Measurements from ENCODE around the gene HMX1.

HMX1 gene

GRCh38 chr4:8909548-8909947 is 37.9 kb upstream of the HMX1 start:
- DNase-seq = no peak

GRCh38 chr4:8908206-8908893 is 36.7 kb upstream of the HMX1 start:
- no peak for DNase-seq

GRCh38 chr4:8907596-8908205 is 36.1 kb upstream of the HMX1 start:
- DNase-seq = no peak

GRCh38 chr4:8906991-8907595 is 35.5 kb upstream of the HMX1 start:
- no peak for DNase-seq

GRCh38 chr4:8906668-8906970 is 35.0 kb upstream of the HMX1 start:
- no peak for DNase-seq

- no peak for DNase-seq
These were observed 34.4 kb upstream of the HMX1 start for GRCh38 chr4:8905773-8906667.

- DNase-seq = no peak
These were observed 33.7 kb upstream of the HMX1 start for GRCh38 chr4:8905226-8905772.

- no peak for DNase-seq
These were observed 33.0 kb upstream of the HMX1 start for GRCh38 chr4:8904666-8905065.

GRCh38 chr4:8904041-8904501 is 32.4 kb upstream of the HMX1 start:
- DNase-seq = no peak

GRCh38 chr4:8901335-8901734 is 29.7 kb upstream of the HMX1 start:
- no peak for DNase-seq

GRCh38 chr4:8900588-8900987 is 28.9 kb upstream of the HMX1 start:
- no peak for DNase-seq

- no peak for DNase-seq
These were observed 26.8 kb upstream of the HMX1 start for GRCh38 chr4:8898419-8898818.

- no peak for DNase-seq
These were observed 25.9 kb upstream of the HMX1 start for GRCh38 chr4:8897251-8898167.

GRCh38 chr4:8896506-8896905 is 24.9 kb upstream of the HMX1 start:
- DNase-seq = no peak

GRCh38 chr4:8896071-8896470 is 24.4 kb upstream of the HMX1 start:
- no peak for DNase-seq

- DNase-seq = no peak
These were observed 23.7 kb upstream of the HMX1 start for GRCh38 chr4:8895295-8895694.

GRCh38 chr4:8894424-8894816 is 22.8 kb upstream of the HMX1 start:
- no peak for DNase-seq

- DNase-seq = no peak
These were observed 22.2 kb upstream of the HMX1 start for GRCh38 chr4:8893624-8894423.

GRCh38 chr4:8893227-8893623 is 21.6 kb upstream of the HMX1 start:
- no peak for DNase-seq

- DNase-seq = no peak
These were observed 21.1 kb upstream of the HMX1 start for GRCh38 chr4:8892556-8893226.
